ENCODE data around the gene RNF220. TPM values are rescaled to one million over a fixed set of nuclear protein-coding genes. Genes with fewer than 3 reads are reported as not detected.

The RNF220 gene
- total and polyA plus RNA-seq, 12 donors: 41.8 to 82.5 (median 58.0) TPM

DNA sequence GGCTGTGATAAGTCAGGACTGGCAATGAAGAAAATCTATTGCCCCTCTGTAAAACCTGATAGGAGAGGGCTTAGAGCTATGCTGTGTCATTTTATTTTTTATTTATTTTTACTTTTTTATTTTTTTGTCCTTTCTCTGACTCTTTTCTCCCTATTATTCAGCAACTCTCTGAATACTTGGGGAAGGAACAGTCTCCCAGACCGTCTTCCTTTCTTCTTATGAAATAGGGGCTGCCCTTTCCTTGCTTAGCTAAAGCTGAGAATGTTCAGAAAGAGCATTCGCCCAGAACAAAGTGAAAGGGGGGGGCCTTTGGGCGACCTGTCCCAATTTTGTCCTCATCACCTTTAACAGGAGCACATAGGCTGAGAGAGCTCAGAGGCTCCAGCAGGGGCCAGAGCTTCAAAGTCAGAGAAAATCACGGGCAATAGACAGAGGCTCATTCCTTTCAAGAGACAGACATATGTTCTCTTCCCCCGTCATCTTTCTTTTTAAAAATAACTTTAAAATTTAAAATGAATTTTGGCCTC is 80.9 kb downstream of the RNF220 start:
- Histone ChIP-seq H3K27ac (peak overlapping the region in 9 of 10 donors; percentile 53 to 89 (median 70)), H3K36me3 (no peaks in the 10 kb centered on the region), H3K9me3 (peaks cover 0 to 8% (median 0%) of the 10 kb centered on the region in 11 donors), H3K4me3 (peak overlapping the region in 1 of 10 donors; percentile 15), H3K27me3 (no peaks in the 10 kb centered on the region), H3K4me1 (peaks cover 7 to 34% (median 25%) of the 10 kb centered on the region in 9 donors)
- ATAC-seq (peak in 4 of 8 donors; percentile 7 to 29 (median 13)), DNase-seq (no peak)
- TF ChIP-seq, protein P1, sequence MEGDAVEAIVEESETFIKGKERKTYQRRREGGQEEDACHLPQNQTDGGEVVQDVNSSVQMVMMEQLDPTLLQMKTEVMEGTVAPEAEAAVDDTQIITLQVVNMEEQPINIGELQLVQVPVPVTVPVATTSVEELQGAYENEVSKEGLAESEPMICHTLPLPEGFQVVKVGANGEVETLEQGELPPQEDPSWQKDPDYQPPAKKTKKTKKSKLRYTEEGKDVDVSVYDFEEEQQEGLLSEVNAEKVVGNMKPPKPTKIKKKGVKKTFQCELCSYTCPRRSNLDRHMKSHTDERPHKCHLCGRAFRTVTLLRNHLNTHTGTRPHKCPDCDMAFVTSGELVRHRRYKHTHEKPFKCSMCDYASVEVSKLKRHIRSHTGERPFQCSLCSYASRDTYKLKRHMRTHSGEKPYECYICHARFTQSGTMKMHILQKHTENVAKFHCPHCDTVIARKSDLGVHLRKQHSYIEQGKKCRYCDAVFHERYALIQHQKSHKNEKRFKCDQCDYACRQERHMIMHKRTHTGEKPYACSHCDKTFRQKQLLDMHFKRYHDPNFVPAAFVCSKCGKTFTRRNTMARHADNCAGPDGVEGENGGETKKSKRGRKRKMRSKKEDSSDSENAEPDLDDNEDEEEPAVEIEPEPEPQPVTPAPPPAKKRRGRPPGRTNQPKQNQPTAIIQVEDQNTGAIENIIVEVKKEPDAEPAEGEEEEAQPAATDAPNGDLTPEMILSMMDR (IDR thresholded peaks at IDR 0.05): no peak
- intact Hi-C loops (cut with DNase I): loop anchor here in 1 of 10 donors (10.0 kb wide), 1 partner anchor 61 kb away; no protein-coding TSS in a partner anchor
- 58 to 68% methylated on average over 5 of the region's 5 CpGs for WGBS, 2 donors

DNA sequence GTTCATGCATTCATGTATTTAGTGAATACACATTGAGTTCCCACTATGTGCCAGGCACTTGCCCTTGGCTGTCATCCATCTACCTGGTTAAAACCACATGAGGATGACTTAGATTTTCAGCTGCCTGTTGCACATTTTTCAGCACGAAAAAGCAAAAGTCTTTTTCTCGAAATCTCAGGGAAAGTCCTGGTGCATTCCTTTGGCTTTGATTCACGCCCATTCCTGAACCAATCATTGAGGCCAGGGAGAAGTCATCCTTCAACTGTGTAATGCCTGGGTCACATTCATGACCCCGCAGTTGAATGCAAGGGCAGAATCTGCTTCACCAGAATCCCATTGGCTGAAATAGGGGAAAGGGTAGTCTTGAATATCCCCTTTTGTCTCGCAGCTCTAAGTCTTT is 84.4 kb downstream of the RNF220 start:
- Histone ChIP-seq H3K9me3 (peaks cover 0 to 8% (median 0%) of the 10 kb centered on the region in 11 donors), H3K27ac (no peak overlapping the region), H3K36me3 (no peaks in the 10 kb centered on the region), H3K4me3 (no peak overlapping the region), H3K27me3 (no peaks in the 10 kb centered on the region), H3K4me1 (peaks cover 2 to 26% (median 17%) of the 10 kb centered on the region in 9 donors)
- TF ChIP-seq, protein P1 (IDR thresholded peaks at IDR 0.05): no peak
- no peak for DNase-seq
- ATAC-seq: no peak
- WGBS, 2 donors: 87 to 88% methylated on average over 5 of the region's 5 CpGs
- intact Hi-C loops (cut with DNase I): loop anchor here in 1 of 10 donors (10.0 kb wide), 1 partner anchor 65 kb away; no protein-coding TSS in a partner anchor

DNA sequence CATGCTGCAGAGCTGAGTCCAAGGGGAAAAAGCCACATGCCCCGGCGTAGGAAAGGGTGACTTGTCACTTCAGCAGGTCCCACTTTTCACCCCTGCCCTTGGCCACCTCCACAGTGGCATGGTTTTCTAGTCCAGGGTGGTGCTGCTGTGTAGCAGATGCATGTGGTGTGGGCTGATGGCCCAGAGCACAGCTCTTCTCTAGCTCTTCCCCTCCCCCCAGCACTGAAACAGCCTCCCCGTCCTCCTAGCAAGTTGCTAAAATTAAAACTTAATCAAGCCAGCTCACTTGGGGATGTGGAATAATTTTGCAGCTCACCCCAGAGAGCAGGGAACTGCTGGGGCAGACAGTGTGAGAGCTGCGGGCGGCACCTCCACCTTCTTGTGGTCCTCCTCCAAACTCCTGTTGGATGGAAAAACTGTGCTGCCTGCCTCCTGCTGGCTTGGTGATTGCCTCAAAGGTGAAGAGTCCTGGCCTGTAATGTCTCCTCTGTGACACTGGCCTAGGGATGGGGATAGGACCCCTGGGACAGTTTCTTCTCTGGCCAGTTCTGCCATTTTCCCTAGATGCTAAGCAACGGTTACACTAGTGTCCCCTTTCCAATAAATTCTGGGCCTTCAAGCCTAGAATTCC is 91.6 kb downstream of the RNF220 start:
- H3K36me3 ChIP-seq: no peaks in the 10 kb centered on the region
- intact Hi-C loops (cut with DNase I): loop anchor here in 6 of 10 donors (5.0 to 10.0 kb wide), 4 partner anchors 74 to 282 kb away; partner anchors contain the start of genes DMAP1 (in 1 of the 6) and RNF220 (in 1 of the 6)
- no peaks in the 10 kb centered on the region for H3K9me3 ChIP-seq
- H3K27ac ChIP-seq: peak overlapping the region in 3 of 10 donors; percentile 8 to 59 (median 12)
- H3K4me3 ChIP-seq: no peak overlapping the region
- DNase-seq (peak; percentile 34 to 50), ATAC-seq (peak; percentile 66 to 91 (median 78))
- WGBS, 2 donors: 63 to 64% methylated on average over 6 of the region's 6 CpGs
- TF ChIP-seq, protein P1 (IDR thresholded peaks at IDR 0.05): peak in 1 of 9 donors; percentile 13
- peaks cover 0 to 9% (median 0%) of the 10 kb centered on the region in 7 donors for H3K27me3 ChIP-seq
- peaks cover 0 to 29% (median 21%) of the 10 kb centered on the region in 9 donors for H3K4me1 ChIP-seq

DNA sequence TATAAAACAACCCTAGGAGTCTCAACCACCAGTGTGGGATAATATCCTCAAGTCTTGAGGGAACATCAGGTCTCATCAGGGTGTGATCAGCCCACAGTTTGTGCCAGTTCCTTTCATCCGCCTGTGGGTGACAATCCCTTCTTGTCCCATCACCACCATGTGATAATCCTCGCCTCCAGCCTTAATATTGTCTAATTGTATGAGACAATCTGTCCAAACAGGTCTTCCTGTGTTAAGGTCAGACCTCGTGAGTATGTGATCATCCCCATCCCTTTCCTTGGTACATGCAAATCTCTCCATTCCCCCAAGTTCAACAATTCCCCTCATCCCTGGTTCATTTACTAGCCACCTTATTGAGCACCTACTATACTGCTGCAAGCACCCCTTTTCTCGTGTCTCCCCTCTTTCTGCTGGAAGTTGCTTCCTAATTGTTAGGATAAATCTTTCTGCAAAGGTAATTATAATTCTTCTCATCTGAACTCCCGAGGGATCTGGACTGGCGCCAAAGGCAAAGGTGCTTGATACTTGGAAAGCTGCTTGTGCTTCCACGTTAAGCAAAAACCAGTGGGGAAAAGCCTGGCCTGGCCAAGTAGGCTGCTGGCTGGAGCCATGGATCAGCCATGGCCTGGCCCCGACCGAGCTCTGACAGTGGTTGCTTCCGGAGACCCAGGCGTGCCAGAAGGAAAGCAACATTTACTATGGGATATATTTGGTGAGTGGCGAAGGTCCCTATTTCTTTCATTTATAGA is 92.5 kb downstream of the RNF220 start:
- WGBS, 2 donors: 68 to 72% methylated on average over 12 of the region's 12 CpGs
- Histone ChIP-seq H3K27ac (no peak overlapping the region), H3K9me3 (no peaks in the 10 kb centered on the region), H3K36me3 (no peaks in the 10 kb centered on the region), H3K4me3 (no peak overlapping the region), H3K4me1 (peaks cover 0 to 35% (median 21%) of the 10 kb centered on the region in 9 donors), H3K27me3 (peaks cover 0 to 9% (median 0%) of the 10 kb centered on the region in 7 donors)
- ATAC-seq (no peak), DNase-seq (peak in 1 of 2 donors; percentile 27)
- intact Hi-C loops (cut with DNase I): loop anchor here in 6 of 10 donors (5.0 to 10.0 kb wide), 4 partner anchors 75 to 283 kb away; partner anchors contain the start of genes DMAP1 (in 1 of the 6) and RNF220 (in 1 of the 6)
- TF ChIP-seq, protein P1 (IDR thresholded peaks at IDR 0.05): no peak

Measured in heart right ventricle (tissue), 16 donors.